ENCODE measurements around the gene ATG2A. TPM values are rescaled to one million over a fixed set of nuclear protein-coding genes. Genes with fewer than 3 reads are reported as not detected.

The ATG2A gene
- total and polyA plus RNA-seq, 2 of the 8 experiments (the other 6 are each of a cell fraction or from before 2014, with no cell fraction given): 12.1 to 22.1 TPM

DNA sequence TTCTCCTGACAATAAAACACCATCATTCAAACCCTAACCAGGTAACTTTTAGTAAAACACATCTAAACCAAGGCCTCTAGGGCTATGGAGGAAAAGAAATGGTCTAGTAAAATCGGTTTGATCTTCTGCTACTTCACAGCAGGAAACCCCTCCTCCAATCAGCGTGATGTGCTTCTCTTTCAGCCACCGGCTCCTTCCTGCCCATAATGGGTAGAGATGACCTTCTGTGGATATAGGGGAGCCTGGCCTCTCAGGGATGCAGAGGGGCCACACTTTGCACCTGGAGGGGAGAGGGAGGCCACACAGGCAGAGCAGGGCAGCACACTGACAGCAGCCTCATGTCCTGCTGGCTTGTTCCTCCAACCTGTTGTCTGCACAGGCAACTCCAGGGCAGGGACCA is 45.5 kb downstream of the ATG2A start:
- 0 out of 2 replicates have a peak overlapping the region, but pooled peaks have one; percentile 2 for H2BK5ac ChIP-seq (ENCODE audit: low read depth, low read length)
- H2AFZ ChIP-seq (ENCODE audit: low read length): no peak overlapping the region
- peaks cover 0 to 3% of the 10 kb centered on the region in 2 experiments for H4K20me1 ChIP-seq (replicated peaks in 1 of 2; ENCODE audit: control insufficient read depth in 1 of 2, insufficient read depth in 2 of 2, low read length in 2 of 2)
- FAIRE-seq (no peak), DNase-seq (ENCODE audit: low read depth in 1 of 2, low spot score in 2 of 2) (no peak)
- H3K27me3 ChIP-seq (replicated peaks in 1 of 4; ENCODE audit: control insufficient read depth in 3 of 4, extremely low read depth in 1 of 4, insufficient read depth in 3 of 4, low read length in 3 of 4): no peaks in the 10 kb centered on the region
- no peaks in the 10 kb centered on the region for H3K23me2 ChIP-seq (ENCODE audit: low read depth, low read length)
- CTCF ChIA-PET (ENCODE audit: partially characterized antibody): interaction anchor here (32.2 kb wide), 1 partner anchor 17 kb away, joined by 1058 read pairs; the partner anchor contains the start of gene CDC42BPG
- no peaks in the 10 kb centered on the region for H3K9me3 ChIP-seq (ENCODE audit: insufficient read depth in 2 of 2, low read depth in 1 of 2, low read length in 1 of 2)
- H3K9ac ChIP-seq (replicated peaks in 1 of 4; ENCODE audit: extremely low read depth in 1 of 4, low read depth in 3 of 4, low read length in 3 of 4): no peak overlapping the region; a peak in 1 of 7 replicates
- no peak overlapping the region for H2BK20ac ChIP-seq (ENCODE audit: low read length)
- no peak for TF ChIP-seq RXRA (IDR thresholded peaks at IDR 0.05; ENCODE audit: insufficient read depth, low read depth, low read length)
- TF ChIP-seq, protein P1, sequence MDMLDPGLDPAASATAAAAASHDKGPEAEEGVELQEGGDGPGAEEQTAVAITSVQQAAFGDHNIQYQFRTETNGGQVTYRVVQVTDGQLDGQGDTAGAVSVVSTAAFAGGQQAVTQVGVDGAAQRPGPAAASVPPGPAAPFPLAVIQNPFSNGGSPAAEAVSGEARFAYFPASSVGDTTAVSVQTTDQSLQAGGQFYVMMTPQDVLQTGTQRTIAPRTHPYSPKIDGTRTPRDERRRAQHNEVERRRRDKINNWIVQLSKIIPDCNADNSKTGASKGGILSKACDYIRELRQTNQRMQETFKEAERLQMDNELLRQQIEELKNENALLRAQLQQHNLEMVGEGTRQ (IDR thresholded peaks at IDR 0.05; ENCODE audit: low read length): no peak
- no peak for TF ChIP-seq TEAD4 (IDR thresholded peaks at IDR 0.05; ENCODE audit: low read depth, low read length)
- 79% methylated on average over 3 of the region's 3 CpGs; no CpG with 5 or more reads in 1 of the 2 experiments for WGBS, 2 experiments (ENCODE audit: extremely low coverage in 1 of 2, insufficient coverage in 1 of 2, insufficient read length in 1 of 2, insufficient replicate concordance in 2 of 2, low coverage in 1 of 2, low lambda C conversion rate in 2 of 2, missing lambda C conversion rate in 1 of 2)
- peaks cover 0 to 3% (median 0%) of the 10 kb centered on the region in 4 experiments; a peak in 2 of 7 replicates for H3K4me1 ChIP-seq (replicated peaks in 1 of 4; ENCODE audit: control insufficient read depth in 3 of 4, insufficient read depth in 4 of 4, low read length in 3 of 4)
- H2BK120ac ChIP-seq (replicated peaks; ENCODE audit: low read depth, low read length): no peak overlapping the region
- no peak overlapping the region for H3K56ac ChIP-seq (replicated peaks; ENCODE audit: insufficient read length, low read depth, low read length)
- H3K23ac ChIP-seq (ENCODE audit: insufficient read length): no peak overlapping the region
- H3K4ac ChIP-seq (replicated peaks; ENCODE audit: insufficient read length, low read depth, low read length): no peak overlapping the region
- H3K4me2 ChIP-seq (ENCODE audit: insufficient read depth in 1 of 2, low read depth in 2 of 2, low read length in 2 of 2): no peak overlapping the region
- no peak overlapping the region for H4K8ac ChIP-seq (ENCODE audit: extremely low read depth, insufficient read depth, low read length)
- H4K91ac ChIP-seq (replicated peaks; ENCODE audit: insufficient read length, low read length): no peak overlapping the region
- H4K5ac ChIP-seq (ENCODE audit: insufficient read length, low read depth, low read length): no peak overlapping the region
- no peak overlapping the region for H3K27ac ChIP-seq (ENCODE audit: low read depth, low read length)
- POLR2A ChIA-PET (ENCODE audit: partially characterized antibody): no interaction called here
- no peak overlapping the region for H2BK15ac ChIP-seq (ENCODE audit: low read length)
- no peaks in the 10 kb centered on the region; a peak in 1 of 8 replicates for H3K36me3 ChIP-seq (ENCODE audit: control insufficient read depth in 2 of 4, insufficient read depth in 4 of 4, low read length in 3 of 4)
- H2BK12ac ChIP-seq (ENCODE audit: low read depth, low read length): no peak overlapping the region
- no peaks in the 10 kb centered on the region for H3K79me2 ChIP-seq (ENCODE audit: control insufficient read depth in 1 of 2, insufficient read depth in 2 of 2, low read length in 2 of 2)
- no peak overlapping the region for H2AK5ac ChIP-seq (ENCODE audit: low read depth, low read length)
- no peak overlapping the region for H3K14ac ChIP-seq (ENCODE audit: insufficient read length)
- H3K4me3 ChIP-seq (ENCODE audit: extremely low read depth in 1 of 4, insufficient read depth in 2 of 4, low read depth in 3 of 4, low read length in 4 of 4): no peak overlapping the region
- H3K79me1 ChIP-seq (ENCODE audit: low read depth, low read length): no peaks in the 10 kb centered on the region
- H3K18ac ChIP-seq (ENCODE audit: extremely low read depth, low read length): no peak overlapping the region
